DOHH2 (cell line): ENCODE data around the gene RAB38.

ENCODE experiments used
- EZH2phosphoT487 ChIP-seq: fragments of 200-600 bp; sonication (generic); IDR thresholded peaks from 2 replicates; pipeline ENCODE4 v1.6.1; 2017; ENCODE audit warnings: borderline replicate concordance, mild to moderate bottlenecking, antibody characterized with exemption, low read length, moderate library complexity, mixed read lengths
- TF ChIP-seq, protein P1 (sequence below): fragments of 200-600 bp; sonication (generic); IDR thresholded peaks from one replicate; pipeline ENCODE4 v1.5.1; 2014; ENCODE audit warnings: antibody characterized with exemption, mild to moderate bottlenecking, low read depth, low read length; ENCODE audit not compliant: poor library complexity, severe bottlenecking

- no peak for TF ChIP-seq EZH2phosphoT487
- TF ChIP-seq, protein P1, sequence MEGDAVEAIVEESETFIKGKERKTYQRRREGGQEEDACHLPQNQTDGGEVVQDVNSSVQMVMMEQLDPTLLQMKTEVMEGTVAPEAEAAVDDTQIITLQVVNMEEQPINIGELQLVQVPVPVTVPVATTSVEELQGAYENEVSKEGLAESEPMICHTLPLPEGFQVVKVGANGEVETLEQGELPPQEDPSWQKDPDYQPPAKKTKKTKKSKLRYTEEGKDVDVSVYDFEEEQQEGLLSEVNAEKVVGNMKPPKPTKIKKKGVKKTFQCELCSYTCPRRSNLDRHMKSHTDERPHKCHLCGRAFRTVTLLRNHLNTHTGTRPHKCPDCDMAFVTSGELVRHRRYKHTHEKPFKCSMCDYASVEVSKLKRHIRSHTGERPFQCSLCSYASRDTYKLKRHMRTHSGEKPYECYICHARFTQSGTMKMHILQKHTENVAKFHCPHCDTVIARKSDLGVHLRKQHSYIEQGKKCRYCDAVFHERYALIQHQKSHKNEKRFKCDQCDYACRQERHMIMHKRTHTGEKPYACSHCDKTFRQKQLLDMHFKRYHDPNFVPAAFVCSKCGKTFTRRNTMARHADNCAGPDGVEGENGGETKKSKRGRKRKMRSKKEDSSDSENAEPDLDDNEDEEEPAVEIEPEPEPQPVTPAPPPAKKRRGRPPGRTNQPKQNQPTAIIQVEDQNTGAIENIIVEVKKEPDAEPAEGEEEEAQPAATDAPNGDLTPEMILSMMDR: peak; percentile 72
These were observed 71.7 kb downstream of the RAB38 start for GRCh38 chr11:88103337-88104206.
